IMR-90 (cell line): ENCODE data around the gene KIAA1143. TPM values are rescaled to one million over a fixed set of nuclear protein-coding genes. Genes with fewer than 3 reads are reported as not detected.

Source experiments
- ATAC-seq: fragments of 200-7000 bp; cut with Tn5 transposase; 2 replicates; pipeline ENCODE4 v1.9.1; 2020; ENCODE audit warnings: low read depth, mild to moderate bottlenecking, moderate library complexity
- BruUV-seq: library from RNA; stranded (reverse); fragments of 400-500 nt; replicated peaks from 2 replicates; lab custom pipeline; 2021; lab: Mats Ljungman, UMichigan
- CTCF ChIA-PET: fragments of 300-600 bp; formaldehyde crosslinking; extraction: SDS; loops from one replicate; lab custom pipeline; 2021; ENCODE audit warnings: antibody characterized with exemption; lab: Yijun Ruan, JAX
- POLR2A ChIA-PET: fragments of 300-600 bp; sonication (Branson Sonifier 250); formaldehyde crosslinking; loops from one replicate; lab custom pipeline; 2022; ENCODE audit warnings: antibody characterized with exemption; ENCODE audit not compliant: unreplicated experiment; lab: Charles Lee
- DNase-seq: peaks from one replicate; pipeline ENCODE4 v3.0.0; 2013
- H2AFZ ChIP-seq: replicated peaks from 2 replicates; pipeline ENCODE3; 2013; ENCODE audit warnings: low read length, mild to moderate bottlenecking; ENCODE audit not compliant: poor library complexity
- H2AK5ac ChIP-seq: 2 replicates; pipeline ENCODE4 v1.6.1; 2013; ENCODE audit warnings: low read depth, low read length, inconsistent platforms
- H2AK9ac ChIP-seq: replicated peaks from 2 replicates; pipeline ENCODE3; 2013; ENCODE audit warnings: mild to moderate bottlenecking, low read depth, low read length, moderate library complexity; ENCODE audit not compliant: poor library complexity
- H2BK120ac ChIP-seq: 2 replicates; pipeline ENCODE4 v1.6.1; 2013; ENCODE audit warnings: low read depth, low read length, inconsistent platforms
- H2BK15ac ChIP-seq: 3 replicates; pipeline ENCODE4 v1.6.1; 2013; ENCODE audit warnings: low read depth, low read length, inconsistent platforms
- H2BK20ac ChIP-seq: 2 replicates; pipeline ENCODE4 v1.6.1; 2013; ENCODE audit warnings: low read depth, mild to moderate bottlenecking, inconsistent platforms, low read length, moderate library complexity
- H2BK5ac ChIP-seq: 2 replicates; pipeline ENCODE4 v1.6.1; 2013; ENCODE audit warnings: mild to moderate bottlenecking, low read depth, low read length, inconsistent platforms; ENCODE audit not compliant: poor library complexity, severe bottlenecking
- H3K14ac ChIP-seq: replicated peaks from 2 replicates; pipeline ENCODE4 v1.6.1; 2013; ENCODE audit warnings: low read depth, low read length, inconsistent platforms
- H3K18ac ChIP-seq: 2 replicates; pipeline ENCODE4 v1.6.1; 2013; ENCODE audit warnings: low read depth, low read length, control low read depth
- H3K23ac ChIP-seq: 2 replicates; pipeline ENCODE4 v1.6.1; 2013; ENCODE audit warnings: low read depth, low read length, inconsistent platforms
- H3K27ac ChIP-seq: 2 replicates; pipeline ENCODE4 v1.5.1; 2013; ENCODE audit warnings: mild to moderate bottlenecking, control low read depth, low read length; ENCODE audit not compliant: insufficient read depth
- H3K27me3 ChIP-seq: 2 replicates; pipeline ENCODE4 v1.6.1; 2013; ENCODE audit warnings: low read length; ENCODE audit not compliant: control insufficient read depth, insufficient read depth
- H3K36me3 ChIP-seq: 2 replicates; pipeline ENCODE4 v1.6.1; 2013; ENCODE audit warnings: low read length, mixed read lengths; ENCODE audit not compliant: control insufficient read depth, insufficient read depth
- H3K4ac ChIP-seq: 2 replicates; pipeline ENCODE4 v1.6.1; 2013; ENCODE audit warnings: low read depth, low read length, inconsistent platforms
- H3K4me1 ChIP-seq: 2 replicates; pipeline ENCODE4 v1.6.1; 2013; ENCODE audit warnings: low read length, mixed read lengths; ENCODE audit not compliant: control insufficient read depth, insufficient read depth
- H3K4me2 ChIP-seq: 2 replicates; pipeline ENCODE4 v1.6.1; 2013; ENCODE audit warnings: low read depth, mild to moderate bottlenecking, control low read depth, low read length, moderate library complexity
- H3K4me3 ChIP-seq: 2 replicates; pipeline ENCODE4 v1.5.1; 2013; ENCODE audit warnings: low read depth, mild to moderate bottlenecking, control low read depth, low read length, moderate library complexity; ENCODE audit not compliant: insufficient read depth
- H3K56ac ChIP-seq: 2 replicates; pipeline ENCODE4 v1.6.1; 2013; ENCODE audit warnings: low read length, inconsistent platforms; ENCODE audit not compliant: insufficient read depth; ENCODE audit errors: extremely low read depth
- H3K79me1 ChIP-seq, 2 experiments: 2 replicates each; pipeline ENCODE4 v1.6.1; 2013; ENCODE audit warnings: low read length in 2 of 2, inconsistent platforms in 1 of 2, low read depth in 1 of 2
- H3K9ac ChIP-seq: 2 replicates; pipeline ENCODE4 v1.6.1; 2013; ENCODE audit warnings: low read depth, low read length, control low read depth
- H3K9me1 ChIP-seq: 2 replicates; pipeline ENCODE4 v1.6.1; 2013; ENCODE audit warnings: low read length, inconsistent platforms; ENCODE audit not compliant: insufficient read depth
- H3K9me3 ChIP-seq: 2 replicates; pipeline ENCODE4 v1.6.1; 2013; ENCODE audit warnings: low read length; ENCODE audit not compliant: control insufficient read depth, insufficient read depth
- H4K20me1 ChIP-seq: 2 replicates; pipeline ENCODE4 v1.6.1; 2013; ENCODE audit warnings: low read length, inconsistent platforms; ENCODE audit not compliant: insufficient read depth
- H4K5ac ChIP-seq: 2 replicates; pipeline ENCODE4 v1.6.1; 2013; ENCODE audit warnings: mild to moderate bottlenecking, low read depth, low read length, control low read depth
- H4K8ac ChIP-seq, 2 experiments: 2 replicates each; pipeline ENCODE4 v1.6.1; 2013; ENCODE audit warnings: low read depth in 2 of 2, low read length in 2 of 2, control low read depth in 1 of 2, inconsistent platforms in 1 of 2
- H4K91ac ChIP-seq: 2 replicates; pipeline ENCODE4 v1.6.1; 2013; ENCODE audit warnings: low read depth, low read length, inconsistent platforms; ENCODE audit not compliant: insufficient read depth
- BHLHE40 ChIP-seq: fragments of 150-350 bp; IDR thresholded peaks from 2 replicates; pipeline ENCODE4 v1.6.1; 2016; ENCODE audit warnings: mild to moderate bottlenecking, low read depth, low read length
- CEBPB ChIP-seq: IDR thresholded peaks from 2 replicates; pipeline ENCODE4 v1.6.1; 2012; ENCODE audit warnings: low read depth, low read length, improper control_type of control experiment
- CTCF ChIP-seq: conservative IDR thresholded peaks from 2 replicates; pipeline ENCODE4 v1.5.1; 2012; ENCODE audit warnings: mild to moderate bottlenecking, low read depth, low read length, improper control_type of control experiment
- FOS ChIP-seq: fragments of 150-350 bp; IDR thresholded peaks from 2 replicates; pipeline ENCODE4 v1.6.1; 2016; ENCODE audit warnings: low read depth, low read length
- MAZ ChIP-seq: IDR thresholded peaks from 2 replicates; pipeline ENCODE4 v1.6.1; 2012; ENCODE audit warnings: low read depth, mild to moderate bottlenecking, low read length, improper control_type of control experiment, moderate library complexity, borderline replicate concordance
- MXI1 ChIP-seq: IDR thresholded peaks from 2 replicates; pipeline ENCODE4 v1.6.1; 2012; ENCODE audit warnings: low read depth, mild to moderate bottlenecking, low read length, moderate library complexity, borderline replicate concordance
- RAD21 ChIP-seq: IDR thresholded peaks from 2 replicates; pipeline ENCODE4 v1.6.1; 2012; ENCODE audit warnings: low read length, improper control_type of control experiment
- RCOR1 ChIP-seq: IDR thresholded peaks from 2 replicates; pipeline ENCODE4 v1.6.1; 2012; ENCODE audit warnings: mild to moderate bottlenecking, low read length, improper control_type of control experiment; ENCODE audit not compliant: insufficient replicate concordance
- RFX5 ChIP-seq: IDR thresholded peaks from 2 replicates; pipeline ENCODE4 v1.8.0; 2012; ENCODE audit warnings: low read depth, mild to moderate bottlenecking, low read length, moderate library complexity
- SMC3 ChIP-seq: fragments of 150-350 bp; IDR thresholded peaks from 2 replicates; pipeline ENCODE4 v1.6.1; 2016; ENCODE audit warnings: low read depth, mild to moderate bottlenecking, antibody characterized with exemption, low read length, moderate library complexity
- USF2 ChIP-seq: fragments of 150-350 bp; IDR thresholded peaks from 2 replicates; pipeline ENCODE4 v1.6.1; 2017; ENCODE audit warnings: mild to moderate bottlenecking, antibody characterized with exemption, low read length, low read depth
- dilution Hi-C: fragments of 300-500 bp; cut with HindIII; formaldehyde crosslinking; loops from one replicate; pipeline ENCODE4 v1.14.3; 2018; ENCODE audit warnings: low sequenced_read_pairs; ENCODE audit not compliant: unreplicated experiment
- in situ Hi-C: fragments of 300-500 bp; cut with MboI; formaldehyde crosslinking; loops from 3 replicates; pipeline ENCODE4 v1.14.3; 2019; ENCODE audit warnings: low sequenced_read_pairs, inconsistent platforms, mixed read lengths
- intact Hi-C: fragments of 100-400 bp; cut with micrococcal nuclease; formaldehyde crosslinking; loops from 2 replicates; pipeline ENCODE4 v1.10.0; 2022
- polyA plus RNA-seq, 3 experiments: library from polyadenylated mRNA; depleted of rRNA; stranded (reverse); fragments of >200 nt; gene quantifications; 2 replicates each; pipeline ENCODE4 v1.2.3, GENCODE V29; 2012; ENCODE audit warnings: low replicate concordance in 1 of 3
- total RNA-seq: library from RNA; depleted of rRNA; stranded (reverse); fragments of >200 nt; gene quantifications from 2 replicates; pipeline ENCODE4 v1.2.3, GENCODE V29; 2012

Gene KIAA1143
- total and polyA plus RNA-seq, 2 of the 4 experiments (the other 2 are of a cell fraction), result 6.2 to 16.8 TPM

GRCh38 chr3:44764248-44764647, 2.8 kb upstream of the KIAA1143 start:
- Histone ChIP-seq H3K56ac (no peak overlapping the region), H2AK9ac (no peak overlapping the region), H2BK120ac (no peak overlapping the region), H3K36me3 (peaks cover 2% of the 10 kb centered on the region), H2BK20ac (no peak overlapping the region), H3K9me3 (peaks cover 6% of the 10 kb centered on the region), H4K20me1 (no peaks in the 10 kb centered on the region), H3K79me1 (peaks cover 25 to 49% of the 10 kb centered on the region in 2 experiments), H2AK5ac (no peak overlapping the region), H3K4me3 (no peak overlapping the region), H3K4me2 (no peak overlapping the region), H3K18ac (no peak overlapping the region), H2BK5ac (no peak overlapping the region), H3K4me1 (no peaks in the 10 kb centered on the region), H4K8ac (no peak overlapping the region), H3K14ac (no peak overlapping the region), H3K23ac (no peak overlapping the region), H3K4ac (no peak overlapping the region), H4K5ac (no peak overlapping the region), H3K27me3 (no peaks in the 10 kb centered on the region), H3K9ac (no peak overlapping the region), H4K91ac (no peak overlapping the region), H3K27ac (no peak overlapping the region), H2AFZ (no peak overlapping the region), H3K9me1 (no peaks in the 10 kb centered on the region), H2BK15ac (no peak overlapping the region)
- BruUV-seq, result no TSS peak
- TF ChIP-seq FOS (no peak), BHLHE40 (no peak), RCOR1 (no peak), MAZ (no peak), SMC3 (no peak), MXI1 (no peak), RFX5 (no peak), CEBPB (no peak), RAD21 (no peak), USF2 (no peak), CTCF (no peak)
- no peak for DNase-seq
- ChIA-PET CTCF (no interaction called here), POLR2A (no interaction called here)
- intact Hi-C loops (no loop called here), dilution Hi-C loops (no loop called here), in situ Hi-C loops (no loop called here)
- no peak for ATAC-seq
